ENCODE data around the gene CRADD. TPM values are rescaled to one million over a fixed set of nuclear protein-coding genes. Genes with fewer than 3 reads are reported as not detected.

The CRADD gene
- total and polyA plus RNA-seq, 2 donors (not counting 1 experiment from before 2014, with no cell fraction given) = 5.8 to 15.1 TPM

DNA sequence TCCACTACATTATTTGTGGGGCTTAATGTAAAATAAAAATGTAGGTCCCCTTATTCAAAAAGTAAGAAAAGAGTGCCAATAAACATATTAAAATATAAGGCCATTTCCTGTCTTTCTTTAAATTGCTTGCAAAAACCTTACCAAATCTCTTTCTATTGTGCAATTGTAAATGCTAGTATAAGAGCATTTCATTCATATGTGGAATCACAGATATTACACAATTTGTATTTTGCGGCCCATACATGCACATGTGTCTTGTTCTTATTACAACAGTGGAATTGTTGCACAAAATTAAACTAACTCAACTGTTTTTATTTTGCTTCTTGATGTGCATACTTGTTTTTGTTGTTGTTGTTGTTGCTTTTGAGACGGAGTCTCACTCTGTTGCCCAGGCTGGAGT, 20.1 kb upstream of the CRADD start:
- H3K9me3 Mint-ChIP-seq (ENCODE audit: insufficient read depth) = peaks cover 2% of the 10 kb centered on the region
- no peak for ATAC-seq (ENCODE audit: low read depth)

DNA sequence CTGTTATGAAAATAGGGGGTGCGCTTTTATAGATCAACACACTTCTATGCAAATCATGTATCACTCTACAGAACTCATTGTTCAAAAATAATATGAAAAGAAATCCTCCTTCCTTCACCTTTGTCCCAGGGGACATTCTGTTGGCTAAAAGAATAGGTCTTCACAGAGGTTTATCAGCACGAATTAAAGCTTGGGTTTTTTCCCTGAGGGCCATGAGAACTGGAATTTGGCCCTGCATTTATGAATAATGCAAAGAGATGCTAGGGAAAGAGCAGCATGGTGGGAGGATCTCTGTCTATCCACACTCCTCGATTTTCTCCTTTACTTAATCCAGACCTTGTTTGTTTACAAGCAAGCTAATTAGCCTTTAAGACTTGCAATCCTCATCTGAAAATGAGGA, 16.2 kb upstream of the CRADD start:
- no peaks in the 10 kb centered on the region for H4K20me1 ChIP-seq (ENCODE audit: control insufficient read depth, insufficient read depth, low read length, poor library complexity, severe bottlenecking)
- no peak overlapping the region for H2AFZ ChIP-seq (ENCODE audit: insufficient read depth, low read depth, low read length, poor library complexity, severe bottlenecking)
- Mint-ChIP-seq H3K9me3 (ENCODE audit: insufficient read depth) (peaks cover 2% of the 10 kb centered on the region), H3K27ac (no peak overlapping the region), H3K27me3 (peaks cover 7% of the 10 kb centered on the region), H3K4me1 (no peaks in the 10 kb centered on the region), H3K4me3 (no peak overlapping the region)
- H3K4me3 ChIP-seq (ENCODE audit: control extremely low read depth in 1 of 5, extremely low read depth in 1 of 5, insufficient read depth in 1 of 5, low read depth in 2 of 5, low read length in 4 of 5) = no peak overlapping the region
- ChIA-PET CTCF (no interaction called here), POLR2A (no interaction called here)
- no peaks in the 10 kb centered on the region for H3K36me3 ChIP-seq (replicated peaks in 1 of 2; ENCODE audit: control extremely low read depth in 1 of 2, control insufficient read depth in 1 of 2, extremely low read depth in 1 of 2, insufficient read depth in 2 of 2, low read length in 1 of 2)
- H3K27ac ChIP-seq (ENCODE audit: low read length in 2 of 2) = no peak overlapping the region
- no peaks in the 10 kb centered on the region for H3K4me1 ChIP-seq (ENCODE audit: control insufficient read depth in 2 of 2, insufficient read depth in 2 of 2, low read length in 2 of 2)
- no peaks in the 10 kb centered on the region for H3K27me3 ChIP-seq (replicated peaks in 1 of 4; ENCODE audit: control extremely low read depth in 1 of 4, control insufficient read depth in 3 of 4, insufficient read depth in 4 of 4, low read length in 3 of 4)
- WGBS (ENCODE audit: insufficient coverage) = no CpG with 5 or more reads among the region's 3 CpGs
- no peak for DNase-seq
- H3K9me3 ChIP-seq (ENCODE audit: control extremely low read depth in 1 of 3, control insufficient read depth in 2 of 3, insufficient read depth in 1 of 3, low read length in 2 of 3) = peaks cover 0 to 3% (median 0%) of the 10 kb centered on the region in 3 donors
- TF ChIP-seq EZH2 (IDR thresholded peaks at IDR 0.05; ENCODE audit: borderline replicate concordance, insufficient read depth, low read depth, low read length, poor library complexity, severe bottlenecking) = no peak
- TF ChIP-seq CTCF (IDR thresholded peaks at IDR 0.05) = no peak
- intact Hi-C loops (cut with micrococcal nuclease) = no loop called here
- H3K9ac ChIP-seq (ENCODE audit: low read length) = no peak overlapping the region
- H3K4me2 ChIP-seq (replicated peaks; ENCODE audit: low read depth, low read length, poor library complexity, severe bottlenecking) = no peak overlapping the region
- no peak for ATAC-seq (ENCODE audit: low read depth)
- no peaks in the 10 kb centered on the region for H3K79me2 ChIP-seq (ENCODE audit: control insufficient read depth, insufficient read depth, low read length)

More for the DNA sequence above, 20.1 kb upstream of the CRADD start:
- peaks cover 1% of the 10 kb centered on the region for H3K4me1 Mint-ChIP-seq
- no peaks in the 10 kb centered on the region for H3K79me2 ChIP-seq (ENCODE audit: control insufficient read depth, insufficient read depth, low read length)
- H3K4me3 Mint-ChIP-seq = no peak overlapping the region
- no CpG with 5 or more reads among the region's 2 CpGs for WGBS (ENCODE audit: insufficient coverage)
- H3K27me3 ChIP-seq (replicated peaks in 1 of 4; ENCODE audit: control extremely low read depth in 1 of 4, control insufficient read depth in 3 of 4, insufficient read depth in 4 of 4, low read length in 3 of 4) = no peaks in the 10 kb centered on the region
- no peak overlapping the region for H3K27ac ChIP-seq (ENCODE audit: low read length in 2 of 2)
- H3K4me3 ChIP-seq (ENCODE audit: control extremely low read depth in 1 of 5, extremely low read depth in 1 of 5, insufficient read depth in 1 of 5, low read depth in 2 of 5, low read length in 4 of 5) = no peak overlapping the region
- intact Hi-C loops (cut with micrococcal nuclease) = no loop called here
- no peak overlapping the region for H3K9ac ChIP-seq (ENCODE audit: low read length)
- H2AFZ ChIP-seq (ENCODE audit: insufficient read depth, low read depth, low read length, poor library complexity, severe bottlenecking) = no peak overlapping the region
- H3K4me2 ChIP-seq (replicated peaks; ENCODE audit: low read depth, low read length, poor library complexity, severe bottlenecking) = no peak overlapping the region
- DNase-seq = no peak
- peaks cover 0 to 3% (median 0%) of the 10 kb centered on the region in 3 donors for H3K9me3 ChIP-seq (ENCODE audit: control extremely low read depth in 1 of 3, control insufficient read depth in 2 of 3, insufficient read depth in 1 of 3, low read length in 2 of 3)
- H3K27me3 Mint-ChIP-seq = peaks cover 7% of the 10 kb centered on the region
- ChIA-PET POLR2A (no interaction called here), CTCF (interaction anchor here (0.6 kb wide), 1 partner anchor 818 kb away, joined by 3 read pairs; no protein-coding TSS in a partner anchor)
- H4K20me1 ChIP-seq (ENCODE audit: control insufficient read depth, insufficient read depth, low read length, poor library complexity, severe bottlenecking) = no peaks in the 10 kb centered on the region
- no peaks in the 10 kb centered on the region for H3K4me1 ChIP-seq (ENCODE audit: control insufficient read depth in 2 of 2, insufficient read depth in 2 of 2, low read length in 2 of 2)
- no peaks in the 10 kb centered on the region for H3K36me3 ChIP-seq (replicated peaks in 1 of 2; ENCODE audit: control extremely low read depth in 1 of 2, control insufficient read depth in 1 of 2, extremely low read depth in 1 of 2, insufficient read depth in 2 of 2, low read length in 1 of 2)
- TF ChIP-seq CTCF (IDR thresholded peaks at IDR 0.05) (no peak), EZH2 (IDR thresholded peaks at IDR 0.05; ENCODE audit: borderline replicate concordance, insufficient read depth, low read depth, low read length, poor library complexity, severe bottlenecking) (no peak)
- H3K27ac Mint-ChIP-seq = no peak overlapping the region
